H1 (cell line): ENCODE results near the gene SYNGR3. TPM values are rescaled to one million over a fixed set of nuclear protein-coding genes. Genes with fewer than 3 reads are reported as not detected.

Source experiments
- CTCF ChIA-PET: fragments of 300-600 bp; sonication (Branson Sonifier 250); formaldehyde crosslinking; loops from one replicate; lab custom pipeline; 2021; ENCODE audit not compliant: partially characterized antibody; lab: Charles Lee
- POLR2A ChIA-PET: fragments of 300-600 bp; sonication (Branson Sonifier 250); formaldehyde crosslinking; loops from one replicate; lab custom pipeline; 2021; ENCODE audit warnings: inconsistent platforms; ENCODE audit not compliant: partially characterized antibody; lab: Charles Lee
- DNase-seq, 2 experiments: peaks; one replicate each; pipeline versions ENCODE4 v3.0.0 to v3.0.0-alpha.2; 2010 to 2022; ENCODE audit warnings: low spot score in 2 of 2, low read depth in 1 of 2, mixed read lengths in 1 of 2
- FAIRE-seq: peaks from 2 replicates; lab custom pipeline; 2011; peaks lifted over from hg19 to GRCh38; lab: Jason Lieb, UNC
- H2AFZ ChIP-seq: 2 replicates; pipeline ENCODE4 v1.8.1; 2012; ENCODE audit warnings: low read length, inconsistent platforms
- H2AK5ac ChIP-seq: 2 replicates; pipeline ENCODE4 v1.6.1; 2013; ENCODE audit warnings: low read depth, low read length
- H2BK120ac ChIP-seq: replicated peaks from 2 replicates; pipeline ENCODE3; 2013; ENCODE audit warnings: low read depth, low read length, inconsistent platforms
- H2BK12ac ChIP-seq: 2 replicates; pipeline ENCODE4 v1.6.1; 2013; ENCODE audit warnings: low read depth, low read length
- H2BK15ac ChIP-seq: 2 replicates; pipeline ENCODE4 v1.6.1; 2013; ENCODE audit warnings: low read length
- H2BK20ac ChIP-seq: 2 replicates; pipeline ENCODE4 v1.6.1; 2013; ENCODE audit warnings: low read length
- H2BK5ac ChIP-seq: 2 replicates; pipeline ENCODE4 v1.6.1; 2013; ENCODE audit warnings: low read depth, low read length
- H3K14ac ChIP-seq: 2 replicates; pipeline ENCODE4 v1.6.1; 2013; ENCODE audit warnings: inconsistent platforms; ENCODE audit not compliant: insufficient read length
- H3K18ac ChIP-seq: 2 replicates; pipeline ENCODE4 v1.6.1; 2013; ENCODE audit warnings: low read length; ENCODE audit errors: extremely low read depth
- H3K23ac ChIP-seq: 2 replicates; pipeline ENCODE4 v1.6.1; 2013; ENCODE audit warnings: inconsistent platforms; ENCODE audit not compliant: insufficient read length
- H3K23me2 ChIP-seq: 2 replicates; pipeline ENCODE4 v1.6.1; 2013; ENCODE audit warnings: low read depth, low read length
- H3K27ac ChIP-seq: 2 replicates; pipeline ENCODE4 v1.6.1; 2011; ENCODE audit warnings: low read depth, low read length, inconsistent platforms
- H3K27me3 ChIP-seq, 4 experiments: replicated peaks in 1 of 4; 1 replicate in 1 of 4; 2 replicates in 3 of 4; pipeline versions ENCODE4 v1.6.1 to v1.8.1; 2011 to 2013; ENCODE audit warnings: low read length in 3 of 4, mild to moderate bottlenecking in 3 of 4, inconsistent platforms in 2 of 4, mixed read lengths in 2 of 4, moderate library complexity in 1 of 4; ENCODE audit not compliant: control insufficient read depth in 3 of 4, insufficient read depth in 3 of 4; ENCODE audit errors: extremely low read depth in 1 of 4
- H3K36me3 ChIP-seq, 4 experiments: 2 replicates each; pipeline versions ENCODE4 v1.6.1 to v1.8.1; 2011 to 2013; ENCODE audit warnings: mild to moderate bottlenecking in 4 of 4, low read length in 3 of 4, moderate library complexity in 2 of 4, control low read depth in 1 of 4, inconsistent platforms in 1 of 4; ENCODE audit not compliant: insufficient read depth in 4 of 4, control insufficient read depth in 2 of 4
- H3K4ac ChIP-seq: replicated peaks from 2 replicates; pipeline ENCODE3; 2013; ENCODE audit warnings: low read length, low read depth, mixed read lengths, inconsistent platforms; ENCODE audit not compliant: insufficient read length
- H3K4me1 ChIP-seq, 4 experiments: replicated peaks in 1 of 4; 1 replicate in 1 of 4; 2 replicates in 3 of 4; pipeline versions ENCODE4 v1.6.1 to v1.8.1; 2011 to 2013; ENCODE audit warnings: low read length in 3 of 4, inconsistent platforms in 2 of 4, mixed read lengths in 1 of 4; ENCODE audit not compliant: insufficient read depth in 4 of 4, control insufficient read depth in 3 of 4
- H3K4me2 ChIP-seq, 2 experiments: 2 replicates each; pipeline versions ENCODE4 v1.6.1 to v1.8.1; 2011 to 2013; ENCODE audit warnings: low read depth in 2 of 2, low read length in 2 of 2, control low read depth in 1 of 2, inconsistent platforms in 1 of 2, mild to moderate bottlenecking in 1 of 2; ENCODE audit not compliant: insufficient read depth in 1 of 2
- H3K4me3 ChIP-seq, 4 experiments: fragments of 200-600, 300-600 bp in 1 of 4; sonication (generic), shearing (Covaris generic), sonication (Bioruptor Twin) in 1 of 4; 2 replicates each; pipeline versions ENCODE4 v1.5.1 to v1.8.1; 2011 to 2016; ENCODE audit warnings: low read length in 4 of 4, low read depth in 3 of 4, control low read depth in 2 of 4, inconsistent platforms in 2 of 4, mild to moderate bottlenecking in 2 of 4, mixed read lengths in 1 of 4, moderate library complexity in 1 of 4; ENCODE audit not compliant: insufficient read depth in 2 of 4; ENCODE audit errors: extremely low read depth in 1 of 4
- H3K56ac ChIP-seq: replicated peaks from 2 replicates; pipeline ENCODE3; 2013; ENCODE audit warnings: low read depth, mild to moderate bottlenecking, mixed read lengths, low read length, inconsistent platforms; ENCODE audit not compliant: insufficient read length
- H3K79me1 ChIP-seq: 2 replicates; pipeline ENCODE4 v1.6.1; 2013; ENCODE audit warnings: low read depth, low read length, control low read depth
- H3K79me2 ChIP-seq, 2 experiments: 2 replicates each; pipeline versions ENCODE4 v1.6.1 to v1.8.1; 2012 to 2013; ENCODE audit warnings: low read length in 2 of 2, mild to moderate bottlenecking in 2 of 2, inconsistent platforms in 1 of 2; ENCODE audit not compliant: insufficient read depth in 2 of 2, control insufficient read depth in 1 of 2
- H3K9ac ChIP-seq, 4 experiments: replicated peaks in 1 of 4; 1 replicate in 1 of 4; 2 replicates in 3 of 4; pipeline versions ENCODE4 v1.6.1 to v1.8.1; 2011 to 2013; ENCODE audit warnings: low read depth in 3 of 4, low read length in 3 of 4, control low read depth in 2 of 4, mild to moderate bottlenecking in 2 of 4, moderate library complexity in 2 of 4, inconsistent platforms in 1 of 4; ENCODE audit errors: extremely low read depth in 1 of 4
- H3K9me3 ChIP-seq, 2 experiments: 2 replicates each; pipeline versions ENCODE4 v1.6.1 to v1.8.1; 2012 to 2013; ENCODE audit warnings: mild to moderate bottlenecking in 2 of 2, moderate library complexity in 2 of 2, control low read depth in 1 of 2, inconsistent platforms in 1 of 2, low read depth in 1 of 2, low read length in 1 of 2, mixed read lengths in 1 of 2; ENCODE audit not compliant: insufficient read depth in 2 of 2
- H4K20me1 ChIP-seq, 2 experiments: replicated peaks in 1 of 2; 2 replicates each; pipeline versions ENCODE3 to v1.8.1; 2011 to 2013; ENCODE audit warnings: inconsistent platforms in 2 of 2, low read length in 2 of 2, mild to moderate bottlenecking in 1 of 2; ENCODE audit not compliant: insufficient read depth in 2 of 2, control insufficient read depth in 1 of 2
- H4K5ac ChIP-seq: 2 replicates; pipeline ENCODE4 v1.6.1; 2013; ENCODE audit warnings: low read length, low read depth, mixed read lengths, inconsistent platforms; ENCODE audit not compliant: insufficient read length
- H4K8ac ChIP-seq: 2 replicates; pipeline ENCODE4 v1.8.0; 2013; ENCODE audit warnings: mild to moderate bottlenecking, moderate library complexity, low read length, inconsistent platforms; ENCODE audit not compliant: insufficient read depth; ENCODE audit errors: extremely low read depth
- H4K91ac ChIP-seq: replicated peaks from 2 replicates; pipeline ENCODE3; 2013; ENCODE audit warnings: low read length, mixed read lengths, inconsistent platforms; ENCODE audit not compliant: insufficient read length
- CBX5 ChIP-seq: fragments of 300-800, 300-1000 bp; sonication (generic); IDR thresholded peaks from 2 replicates; pipeline ENCODE4 v1.7.1; 2016; ENCODE audit warnings: antibody characterized with exemption, low read length, low read depth
- SIX5 ChIP-seq: IDR thresholded peaks from 2 replicates; pipeline ENCODE4 v1.6.1; 2011; ENCODE audit warnings: mild to moderate bottlenecking, low read depth, low read length
- TEAD4 ChIP-seq: IDR thresholded peaks from 2 replicates; pipeline ENCODE4 v1.6.1; 2012; ENCODE audit warnings: low read depth, low read length, inconsistent platforms, mixed read lengths
- WGBS, 2 experiments: shearing (Covaris generic) in 1 of 2; methylation state at CpG; one replicate each; pipeline versions ENCODE4 v1.1.6 to v1.1.7; 2013 to 2015; ENCODE audit warnings: low lambda C conversion rate in 2 of 2, mixed read lengths in 2 of 2, inconsistent platforms in 1 of 2, low coverage in 1 of 2, missing lambda C conversion rate in 1 of 2; ENCODE audit not compliant: insufficient replicate concordance in 2 of 2, insufficient coverage in 1 of 2, insufficient read length in 1 of 2; ENCODE audit errors: extremely low coverage in 1 of 2, missing lambda C conversion rate in 1 of 2; 5-methylcytosine and 5-hydroxymethylcytosine counted together
- polyA plus RNA-seq, 7 experiments: library from polyadenylated mRNA; depleted of rRNA in 3 of 7; stranded (reverse) in 5 of 7; unstranded in 2 of 7; fragments of >200 nt in 5 of 7; fragments of 200-250 nt in 2 of 7; gene quantifications; 1 replicate in 5 of 7; 2 replicates in 1 of 7; 4 replicates in 1 of 7; pipeline versions ENCODE4 v1.2.1 to v1.2.3, GENCODE V29; 2011 to 2013; ENCODE audit warnings: missing spikeins in 2 of 7, mixed read lengths in 2 of 7
- total RNA-seq: library from RNA; stranded (reverse); fragmentation: NEBNext Ultra II Directional; extraction: Animal tissue kit (Norgen Biotek cat#: 25700); gene quantifications from 2 replicates; pipeline ENCODE4 v1.2.1, GENCODE V29; 2021

SYNGR3 gene
- total and polyA plus RNA-seq, 2 of the 8 experiments (the other 6 are each of a cell fraction or from before 2014, with no cell fraction given), result 36.2 to 49.9 TPM

DNA sequence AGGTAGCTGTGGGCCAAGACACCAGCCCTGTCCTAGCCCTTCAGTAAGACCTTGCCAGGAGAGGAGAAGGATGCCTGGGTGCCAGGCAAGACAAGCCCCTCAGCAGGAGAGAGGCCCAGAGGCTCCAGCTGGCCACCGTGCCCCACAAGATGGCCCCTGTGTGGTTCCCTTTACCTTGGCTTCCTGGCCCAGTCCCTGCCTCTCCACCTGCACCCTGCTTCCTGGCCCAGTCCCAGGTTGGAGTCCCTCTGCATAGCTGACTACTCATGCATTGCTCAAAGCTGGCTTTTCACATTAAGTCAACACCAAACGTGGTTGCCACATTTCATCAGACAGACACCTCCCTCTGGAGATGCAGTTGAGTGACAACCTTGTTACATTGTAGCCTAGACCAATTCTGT, 4.0 kb downstream of the SYNGR3 start:
- Histone ChIP-seq H3K23me2 (peaks cover 22% of the 10 kb centered on the region; the same call in 1 of the 2 replicates), H2BK12ac (no peak overlapping the region), H2BK5ac (no peak overlapping the region), H3K4me1 (peaks cover 0 to 22% (median 18%) of the 10 kb centered on the region in 4 experiments; a peak in 6 of 7 replicates), H3K9ac (no peak overlapping the region; a peak in 1 of 7 replicates), H3K23ac (no peak overlapping the region), H3K14ac (no peak overlapping the region), H3K79me2 (no peaks in the 10 kb centered on the region), H3K79me1 (no peaks in the 10 kb centered on the region), H3K18ac (no peak overlapping the region), H4K91ac (no peak overlapping the region), H3K4me2 (peak overlapping the region in 1 of 2 experiments; percentile 83; a peak in 2 of 4 replicates), H4K20me1 (peaks cover 7 to 8% of the 10 kb centered on the region in 2 experiments)
- no peak for FAIRE-seq
- DNase-seq, result no peak
- CTCF ChIA-PET, result interaction anchor here (0.7 to 6.8 kb wide), 4 partner anchors 11 to 1646 kb away, joined by 3 to 55 read pairs (median 8); partner anchors contain the start of gene NOXO1
- no peak for TF ChIP-seq SIX5
- no peak for TF ChIP-seq TEAD4
- TF ChIP-seq CBX5, result no peak
- TF ChIP-seq, all 59 proteins: peak for 0
- POLR2A ChIA-PET, result interaction anchor here (0.7 to 28.2 kb wide), 9 partner anchors 10 to 1038 kb away, joined by 3 to 736 read pairs (median 6); partner anchors contain the start of genes GFER, NDUFB10, RNF151 and RPS2
- Histone ChIP-seq H3K9me3 (no peaks in the 10 kb centered on the region), H3K27ac (no peak overlapping the region), H3K4ac (no peak overlapping the region), H2BK120ac (no peak overlapping the region), H2AK5ac (no peak overlapping the region), H2BK15ac (no peak overlapping the region), H4K8ac (no peak overlapping the region), H2BK20ac (no peak overlapping the region), H3K4me3 (peak overlapping the region in 1 of 4 experiments; percentile 82; a peak in 1 of 8 replicates), H3K36me3 (peaks cover 3 to 13% (median 8%) of the 10 kb centered on the region in 4 experiments; a peak in 5 of 8 replicates), H3K27me3 (peaks cover 4 to 32% (median 20%) of the 10 kb centered on the region in 4 experiments), H4K5ac (no peak overlapping the region), H2AFZ (no peak overlapping the region), H3K56ac (no peak overlapping the region)
- WGBS, 2 experiments, result 97% methylated on average over 2 of the region's 2 CpGs; no CpG with 5 or more reads in 1 of the 2 experiments
